GM12892 (cell line): ENCODE measurements around the gene TOM1L2.

ENCODE experiments used
- POLR2A ChIP-seq: IDR thresholded peaks from 2 replicates; pipeline ENCODE4 v1.6.1; 2011; ENCODE audit warnings: low read depth, low read length, control low read depth
- POLR2AphosphoS5 ChIP-seq: IDR thresholded peaks from 2 replicates; pipeline ENCODE4 v1.6.1; 2011; ENCODE audit warnings: low read depth, low read length, control low read depth
- TAF1 ChIP-seq: IDR thresholded peaks from 2 replicates; pipeline ENCODE4 v1.6.1; 2011; ENCODE audit warnings: low read depth, mild to moderate bottlenecking, control low read depth, low read length, borderline replicate concordance

GRCh38 chr17:17892731-17893130 lies 79.5 kb downstream of the TOM1L2 start:
- TF ChIP-seq POLR2A (no peak), POLR2AphosphoS5 (no peak), TAF1 (no peak)
